ENCODE data around the gene SYNJ2BP.
A peak's percentile ranks its signal among the peaks of the same experiment; 100 is the strongest.

Gene SYNJ2BP

GRCh38 chr14:70391493-70392391 is 25.1 kb downstream of the SYNJ2BP start:
- H3K36me3 ChIP-seq (ENCODE audit: insufficient read depth, low read length): peaks cover 10% of the 10 kb centered on the region; the same call in 1 of the 2 replicates
- H3K9ac ChIP-seq (ENCODE audit: low read depth, low read length): no peak overlapping the region; the same call in 1 of the 2 replicates
- H3K27ac ChIP-seq (ENCODE audit: low read depth, low read length): peak overlapping the region; percentile 10; the same call in 1 of the 2 replicates
- no peaks in the 10 kb centered on the region for H3K27me3 ChIP-seq (ENCODE audit: insufficient read depth, low read length)
- 86% methylated on average over 5 of the region's 6 CpGs for WGBS
- H3K4me3 ChIP-seq (ENCODE audit: low read length): no peak overlapping the region
- peaks cover 11% of the 10 kb centered on the region for H3K4me1 ChIP-seq (ENCODE audit: insufficient read depth, low read length)
- no peaks in the 10 kb centered on the region for H3K9me3 ChIP-seq (ENCODE audit: insufficient read depth, low read depth, low read length)

GRCh38 chr14:70382536-70382935 is 34.4 kb downstream of the SYNJ2BP start:
- Histone ChIP-seq H3K4me3 (ENCODE audit: low read length) (no peak overlapping the region), H3K9me3 (ENCODE audit: insufficient read depth, low read depth, low read length) (no peaks in the 10 kb centered on the region), H3K4me1 (ENCODE audit: insufficient read depth, low read length) (peaks cover 13% of the 10 kb centered on the region), H3K27ac (ENCODE audit: low read depth, low read length) (no peak overlapping the region), H3K36me3 (ENCODE audit: insufficient read depth, low read length) (peaks cover 10% of the 10 kb centered on the region), H3K27me3 (ENCODE audit: insufficient read depth, low read length) (no peaks in the 10 kb centered on the region), H3K9ac (ENCODE audit: low read depth, low read length) (no peak overlapping the region)
- 95% methylated on average over 2 of the region's 2 CpGs for WGBS

- H3K4me3 ChIP-seq (ENCODE audit: low read length): no peak overlapping the region
- no peaks in the 10 kb centered on the region for H3K27me3 ChIP-seq (ENCODE audit: insufficient read depth, low read length)
- H3K9me3 ChIP-seq (ENCODE audit: insufficient read depth, low read depth, low read length): no peaks in the 10 kb centered on the region
- H3K27ac ChIP-seq (ENCODE audit: low read depth, low read length): no peak overlapping the region
- no peak overlapping the region for H3K9ac ChIP-seq (ENCODE audit: low read depth, low read length)
- peaks cover 13% of the 10 kb centered on the region for H3K4me1 ChIP-seq (ENCODE audit: insufficient read depth, low read length)
- H3K36me3 ChIP-seq (ENCODE audit: insufficient read depth, low read length): peaks cover 5% of the 10 kb centered on the region; the same call in 1 of the 2 replicates
Measured at GRCh38 chr14:70380824-70381223, 36.1 kb downstream of the SYNJ2BP start.

GRCh38 chr14:70378696-70379095 is 38.2 kb downstream of the SYNJ2BP start:
- H3K27ac ChIP-seq (ENCODE audit: low read depth, low read length): no peak overlapping the region
- no peak overlapping the region for H3K4me3 ChIP-seq (ENCODE audit: low read length)
- no peak overlapping the region for H3K9ac ChIP-seq (ENCODE audit: low read depth, low read length)
- no peaks in the 10 kb centered on the region for H3K27me3 ChIP-seq (ENCODE audit: insufficient read depth, low read length)
- 84% methylated on average over 1 of the region's 1 CpG for WGBS
- no peaks in the 10 kb centered on the region for H3K9me3 ChIP-seq (ENCODE audit: insufficient read depth, low read depth, low read length)
- H3K4me1 ChIP-seq (ENCODE audit: insufficient read depth, low read length): peaks cover 13% of the 10 kb centered on the region
- peaks cover 25% of the 10 kb centered on the region for H3K36me3 ChIP-seq (ENCODE audit: insufficient read depth, low read length)

Measured in HUES64 (cell line).